ENCODE results near the gene DPP9. TPM values are rescaled to one million over a fixed set of nuclear protein-coding genes. Genes with fewer than 3 reads are reported as not detected.

The DPP9 gene
- total and polyA plus RNA-seq, 4 donors = 16.4 to 56.4 (median 40.0) TPM

DNA sequence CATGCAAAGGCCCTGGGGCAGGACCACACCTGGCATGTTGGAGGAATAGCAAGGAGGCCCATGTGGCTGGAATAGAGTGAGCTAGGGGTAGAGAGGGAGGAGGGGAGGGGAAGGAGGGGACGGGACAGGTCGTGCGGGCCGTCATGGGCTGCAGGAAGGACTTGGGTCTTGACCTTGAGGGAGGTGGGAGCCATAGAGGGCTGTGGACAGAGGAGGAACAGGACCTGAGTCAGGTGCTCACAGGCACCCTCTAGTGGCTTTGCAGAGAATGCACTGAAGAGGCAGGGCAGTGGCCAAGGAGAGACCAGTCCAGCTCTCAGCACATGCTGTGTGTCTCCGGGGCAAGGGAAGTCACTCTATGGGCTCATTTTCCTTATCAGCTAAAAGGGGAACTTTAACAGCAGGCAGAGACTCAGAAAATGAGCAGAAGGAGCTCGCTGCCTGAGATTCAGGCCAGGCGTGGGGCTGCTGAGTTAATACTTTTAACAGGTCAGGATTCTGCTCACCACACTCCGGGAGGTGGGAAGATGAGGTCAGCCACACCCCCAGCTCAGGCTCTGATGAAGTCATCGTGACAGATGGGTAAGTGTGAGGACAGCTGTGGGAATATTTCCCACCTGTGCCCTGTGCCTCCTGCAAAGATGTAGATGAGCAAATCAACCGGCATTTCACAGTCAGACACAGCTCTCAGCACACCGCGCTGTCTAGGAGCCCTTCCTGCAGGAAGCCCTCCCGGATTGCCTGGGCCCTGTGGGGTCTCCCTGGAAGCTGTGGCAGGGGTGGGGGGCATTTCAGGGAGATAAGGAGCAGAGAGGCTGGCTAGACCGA lies 90.3 kb downstream of the DPP9 start:
- H3K27ac ChIP-seq (ENCODE audit: low read depth in 1 of 2, low read length in 2 of 2) = no peak overlapping the region
- H3K9me3 ChIP-seq (ENCODE audit: control insufficient read depth, low read length) = no peaks in the 10 kb centered on the region
- intact Hi-C loops (cut with DNase I) = no loop called here
- H3K27me3 ChIP-seq (ENCODE audit: control insufficient read depth in 1 of 2, insufficient read depth in 2 of 2, low read length in 1 of 2) = no peaks in the 10 kb centered on the region
- ATAC-seq (ENCODE audit: low FRiP score) = peak; percentile 75
- H3K4me3 ChIP-seq (ENCODE audit: low read length in 2 of 2) = no peak overlapping the region
- DNase-seq = peak; percentile 83
- H3K4me1 ChIP-seq (ENCODE audit: control insufficient read depth in 1 of 2, insufficient read depth in 2 of 2, low read length in 2 of 2) = no peaks in the 10 kb centered on the region
- WGBS, 2 donors = 45 to 46% methylated on average over 14 of the region's 14 CpGs
- no peaks in the 10 kb centered on the region for H3K36me3 ChIP-seq (ENCODE audit: control insufficient read depth in 1 of 2, insufficient read depth in 2 of 2, low read length in 1 of 2)

Small RNA genes within 50 kb of the gene (microRNA-seq; reads per million reads assigned to microRNA genes)
- gene MIR7-3 = 0 reads per million in 2 donors

Other genes with a start within 250 kb of the DPP9 start
- gene PLIN4, start 205.4 kb downstream of the DPP9 start, total RNA-seq = 1 to 10 TPM; 5.7 to 7.4 TPM
- gene PLIN4, start 205.4 kb downstream of the DPP9 start, polyA plus RNA-seq = under 1 TPM; 0.61 to 0.63 TPM
- 1 to 10 TPM; 2.0 to 3.8 TPM for gene PLIN5, start 188.6 kb downstream of the DPP9 start, total RNA-seq
- 1 to 10 TPM in 1 of 2 donors, under 1 TPM in 1; 0.38 to 2.4 TPM for gene PLIN5, start 188.6 kb downstream of the DPP9 start, polyA plus RNA-seq
- 1 to 10 TPM; 1.4 to 2.8 TPM for gene LRG1, start 183.8 kb downstream of the DPP9 start, total RNA-seq
- gene LRG1, start 183.8 kb downstream of the DPP9 start, polyA plus RNA-seq = 1 to 10 TPM in 1 of 2 donors, under 1 TPM in 1; 0.75 to 1.5 TPM
- gene SEMA6B, start 164.2 kb downstream of the DPP9 start, total RNA-seq = 10 to 100 TPM; 25.6 to 32.0 TPM
- 1 to 10 TPM in 1 of 2 donors, under 1 TPM in 1; 0.43 to 1.5 TPM for gene SEMA6B, start 164.2 kb downstream of the DPP9 start, polyA plus RNA-seq
- 10 to 100 TPM in 1 of 2 donors, 1 to 10 TPM in 1; 5.4 to 13.5 TPM for gene TNFAIP8L1, start 84.3 kb downstream of the DPP9 start, total RNA-seq
- 1 to 10 TPM; 1.6 to 3.9 TPM for gene TNFAIP8L1, start 84.3 kb downstream of the DPP9 start, polyA plus RNA-seq
- 10 to 100 TPM; 59.4 to 67.9 TPM for gene MYDGF, start 53.5 kb downstream of the DPP9 start, total RNA-seq
- 100 to 1,000 TPM in 1 of 2 donors, 10 to 100 TPM in 1; 69.9 to 117 TPM for gene MYDGF, start 53.5 kb downstream of the DPP9 start, polyA plus RNA-seq
- gene FEM1A, start 67.9 kb upstream of the DPP9 start, total RNA-seq = 1 to 10 TPM; 6.9 to 9.0 TPM
- 1 to 10 TPM; 2.6 to 3.1 TPM for gene FEM1A, start 67.9 kb upstream of the DPP9 start, polyA plus RNA-seq
- gene TICAM1, start 107.9 kb upstream of the DPP9 start, total RNA-seq = 10 to 100 TPM; 14.0 to 18.5 TPM
- 1 to 10 TPM; 6.9 to 7.7 TPM for gene TICAM1, start 107.9 kb upstream of the DPP9 start, polyA plus RNA-seq
- gene PLIN3, start 143.8 kb upstream of the DPP9 start, total RNA-seq = 10 to 100 TPM; 56.4 to 68.4 TPM
- 10 to 100 TPM; 53.2 to 56.5 TPM for gene PLIN3, start 143.8 kb upstream of the DPP9 start, polyA plus RNA-seq
- gene ARRDC5, start 179.1 kb upstream of the DPP9 start, total RNA-seq = under 1 TPM; 0.36 to 0.90 TPM
- gene ARRDC5, start 179.1 kb upstream of the DPP9 start, polyA plus RNA-seq = not detected
- 1 to 10 TPM; 3.4 to 3.9 TPM for gene UHRF1, start 185.7 kb upstream of the DPP9 start, total RNA-seq
- gene UHRF1, start 185.7 kb upstream of the DPP9 start, polyA plus RNA-seq = 1 to 10 TPM in 1 of 2 donors, under 1 TPM in 1; 0.64 to 1.1 TPM
- gene KDM4B, start 245.3 kb upstream of the DPP9 start, total RNA-seq = 10 to 100 TPM; 37.5 to 58.1 TPM
- 10 to 100 TPM in 1 of 2 donors, 1 to 10 TPM in 1; 4.4 to 14.1 TPM for gene KDM4B, start 245.3 kb upstream of the DPP9 start, polyA plus RNA-seq